Upper lobe of left lung (tissue), 4 donors: Measurements from ENCODE around the gene MESP2.

ENCODE experiments used
- CTCF ChIP-seq, 6 experiments: fragments of 450-650 bp in 4 of 6; fragments of 200-600 bp in 2 of 6; sonication (generic) in 2 of 6; IDR thresholded peaks; one replicate each; pipeline ENCODE4 v1.5.1; 2016 to 2019; ENCODE audit warnings: antibody characterized with exemption in 6 of 6
- POLR2A ChIP-seq, 4 donors: fragments of 450-650 bp; IDR thresholded peaks; one replicate each; pipeline ENCODE4 v1.5.1; 2016 to 2017; ENCODE audit warnings: antibody characterized with exemption in 4 of 4, mild to moderate bottlenecking in 2 of 4

GRCh38 chr15:89778861-89779260 is 2.7 kb downstream of the MESP2 start:
- no peak for TF ChIP-seq CTCF (IDR thresholded peaks at IDR 0.05)
- no peak for TF ChIP-seq POLR2A (IDR thresholded peaks at IDR 0.05)
